MV-4-11 (cell line): ENCODE data around the gene LCAT.

Experiments used
- DNase-seq: peaks from one replicate; lab custom pipeline; 2025; lab: John Stamatoyannopoulos, UW

Gene LCAT

GRCh38 chr16:67968400-67969253, 24.7 kb upstream of the LCAT start, which contains the start of gene SLC12A4:
SLC12A4 (minus strand) TSS chr16:67968637; CDS start chr16:67968553, 84 bp downstream.
- DNase-seq, result peak; percentile 74

- DNase-seq, result peak; percentile 34
These were observed 24.1 kb upstream of the LCAT start for GRCh38 chr16:67967958-67968399.

- DNase-seq, result no peak
These were observed 23.4 kb upstream of the LCAT start for GRCh38 chr16:67967183-67967957.

GRCh38 chr16:67966549-67967182, 22.7 kb upstream of the LCAT start:
- DNase-seq, result peak; percentile 51

- no peak for DNase-seq
These were observed 22.0 kb upstream of the LCAT start for GRCh38 chr16:67965668-67966548.

- DNase-seq, result no peak
These were observed 20.7 kb upstream of the LCAT start for GRCh38 chr16:67964477-67965131.

GRCh38 chr16:67963662-67964321, 19.9 kb upstream of the LCAT start:
- no peak for DNase-seq

- no peak for DNase-seq
These were observed 19.4 kb upstream of the LCAT start for GRCh38 chr16:67963292-67963661.

GRCh38 chr16:67962135-67962534, 18.2 kb upstream of the LCAT start:
- no peak for DNase-seq

GRCh38 chr16:67961551-67961957, 17.6 kb upstream of the LCAT start:
- no peak for DNase-seq

- DNase-seq, result no peak
These were observed 15.8 kb upstream of the LCAT start for GRCh38 chr16:67959536-67960329.

- no peak for DNase-seq
These were observed 13.7 kb upstream of the LCAT start for GRCh38 chr16:67957622-67958021.

GRCh38 chr16:67954421-67955196, 10.7 kb upstream of the LCAT start:
- no peak for DNase-seq

GRCh38 chr16:67953641-67954375, 9.9 kb upstream of the LCAT start:
- no peak for DNase-seq

- no peak for DNase-seq
These were observed 7.6 kb upstream of the LCAT start for GRCh38 chr16:67951485-67951884.

GRCh38 chr16:67950335-67950843, 6.5 kb upstream of the LCAT start:
- no peak for DNase-seq

- DNase-seq, result no peak
These were observed 5.7 kb upstream of the LCAT start for GRCh38 chr16:67949645-67950044.

GRCh38 chr16:67948015-67948414, 4.1 kb upstream of the LCAT start:
- no peak for DNase-seq
